ENCODE results near the gene STT3B. TPM values are rescaled to one million over a fixed set of nuclear protein-coding genes. Genes with fewer than 3 reads are reported as not detected.

The STT3B gene
- total RNA-seq, 1 experiment from 2014 or later: 198 TPM

DNA sequence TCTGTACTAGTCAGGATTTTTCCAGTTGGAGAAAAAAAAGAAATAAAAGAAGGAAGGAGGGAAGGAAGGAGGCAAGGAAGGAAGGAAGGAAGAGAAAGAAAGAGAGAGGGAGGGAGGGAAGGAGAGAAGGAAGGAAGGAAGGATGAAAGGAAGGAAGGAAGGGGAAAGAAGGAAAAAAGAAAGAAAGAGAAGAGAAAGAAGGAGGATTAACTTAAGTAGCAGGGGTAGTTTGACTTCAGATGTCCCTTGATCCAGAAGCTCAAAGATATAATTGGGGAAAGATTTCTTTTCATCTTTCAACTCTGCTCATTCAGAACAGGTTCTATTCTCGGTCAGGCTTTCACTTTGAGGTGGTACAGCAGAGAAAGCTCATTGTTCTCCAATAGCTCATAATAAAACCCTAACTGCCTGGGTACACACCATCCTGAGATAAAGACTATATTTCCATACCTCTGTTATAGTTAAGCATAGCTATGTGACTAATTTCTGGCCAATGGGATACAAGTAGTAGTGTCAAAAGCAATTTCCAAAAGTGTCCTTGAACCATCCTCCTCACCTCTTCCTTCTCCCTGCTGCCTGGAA lies 23.5 kb upstream of the STT3B start:
- in situ Hi-C loops (cut with HindIII; ENCODE audit: low pct_unique_long_range_greater_than_20kb, low sequenced_read_pairs): no loop called here
- DNase-seq (ENCODE audit: low read depth, low spot score): no peak

DNA sequence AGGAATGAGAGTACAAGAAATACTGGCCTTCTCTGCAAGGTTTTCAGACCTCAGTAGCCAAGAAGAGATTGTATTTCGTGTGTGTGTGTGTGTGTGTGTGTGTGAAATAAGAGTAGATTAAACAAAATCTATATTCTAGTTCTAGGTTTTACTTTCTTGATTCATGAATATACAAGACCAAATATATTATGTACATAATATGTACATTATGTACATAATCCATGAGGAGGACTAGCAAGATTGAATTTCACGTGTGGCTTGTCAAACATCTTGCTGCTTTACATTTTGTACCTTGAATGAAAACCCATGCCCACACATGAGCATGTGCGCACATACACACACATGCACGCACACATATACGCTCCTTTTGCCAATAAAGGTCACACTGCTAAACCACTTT lies 18.2 kb upstream of the STT3B start:
- no peak for DNase-seq (ENCODE audit: low read depth, low spot score)
- in situ Hi-C loops (cut with HindIII; ENCODE audit: low pct_unique_long_range_greater_than_20kb, low sequenced_read_pairs): no loop called here

DNA sequence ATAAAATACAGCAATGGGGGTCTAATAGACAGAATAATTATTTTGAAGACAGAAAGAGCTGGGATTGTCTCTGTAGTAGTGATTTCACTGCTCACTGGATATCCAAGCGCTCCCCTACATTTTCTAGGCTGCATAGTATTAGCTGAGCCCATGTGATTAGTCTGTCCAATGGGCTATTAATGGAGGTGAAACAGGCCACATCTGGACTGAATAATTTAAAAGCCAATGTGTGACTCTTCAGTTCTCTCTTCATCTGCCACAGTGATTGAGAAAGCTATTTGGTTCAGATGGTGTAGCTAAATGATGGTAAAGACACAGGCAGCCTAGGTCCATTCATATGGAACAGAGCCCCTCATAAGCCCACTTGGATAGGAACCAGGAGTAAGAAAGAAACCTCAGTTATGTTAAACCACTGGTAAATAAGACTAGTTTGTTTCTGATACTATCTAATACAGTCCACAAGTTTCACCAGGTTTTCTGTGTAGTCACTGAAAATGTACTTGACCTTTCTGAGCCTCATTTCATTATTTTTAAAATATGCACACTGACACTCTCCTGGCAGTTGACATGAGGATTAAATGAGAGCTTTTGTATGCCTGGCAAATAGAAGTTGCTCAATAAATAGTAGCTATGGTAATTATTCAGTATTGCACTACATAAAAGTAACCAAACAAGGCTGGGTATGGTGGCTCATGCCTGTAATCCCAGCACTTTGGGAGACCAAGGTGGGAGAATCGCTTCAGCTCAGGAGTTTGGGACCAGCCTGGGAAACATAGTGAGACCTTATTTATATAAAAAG lies 17.0 kb upstream of the STT3B start:
- in situ Hi-C loops (cut with HindIII; ENCODE audit: low pct_unique_long_range_greater_than_20kb, low sequenced_read_pairs): no loop called here
- no peak for DNase-seq (ENCODE audit: low read depth, low spot score)

DNA sequence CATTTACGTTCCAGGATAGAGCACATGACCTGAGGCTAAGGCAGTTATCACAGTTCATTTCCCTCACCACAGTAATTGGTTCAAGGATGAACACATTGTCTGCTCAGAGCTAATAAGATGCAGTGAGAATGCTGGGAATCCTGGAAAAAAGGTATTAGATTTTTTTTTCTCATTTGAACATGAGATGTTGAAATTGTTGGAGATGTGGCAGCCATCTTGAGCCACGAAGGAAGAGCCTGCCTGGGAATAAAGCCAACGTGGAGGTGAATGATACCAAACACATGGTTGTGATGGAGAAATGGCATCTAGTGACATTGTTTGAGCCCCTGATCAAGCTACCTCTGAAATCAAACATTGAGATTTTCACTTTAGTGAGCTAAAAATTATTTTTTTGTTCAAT lies 16.0 kb upstream of the STT3B start:
- DNase-seq (ENCODE audit: low read depth, low spot score): no peak
- in situ Hi-C loops (cut with HindIII; ENCODE audit: low pct_unique_long_range_greater_than_20kb, low sequenced_read_pairs): no loop called here

DNA sequence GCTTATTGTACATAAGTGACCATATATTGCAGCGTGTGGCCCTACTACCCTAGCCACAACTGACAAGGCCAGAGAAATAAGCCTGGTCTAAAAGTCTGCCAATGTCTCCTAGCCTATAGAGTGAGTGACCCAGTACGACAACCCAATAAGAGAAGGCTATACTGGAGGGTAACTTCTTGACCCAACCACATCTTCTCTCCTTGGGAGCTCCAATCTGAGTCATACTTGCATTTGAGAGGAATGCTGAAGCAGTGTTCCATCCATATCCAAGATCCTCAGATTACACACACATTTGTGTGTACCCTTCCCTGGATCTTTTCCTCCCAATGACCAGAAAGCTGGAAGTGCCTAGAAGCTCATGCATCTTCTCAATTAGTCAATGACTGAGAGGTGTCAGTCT lies 11.3 kb upstream of the STT3B start:
- no peak for DNase-seq (ENCODE audit: low read depth, low spot score)
- in situ Hi-C loops (cut with HindIII; ENCODE audit: low pct_unique_long_range_greater_than_20kb, low sequenced_read_pairs): no loop called here

DNA sequence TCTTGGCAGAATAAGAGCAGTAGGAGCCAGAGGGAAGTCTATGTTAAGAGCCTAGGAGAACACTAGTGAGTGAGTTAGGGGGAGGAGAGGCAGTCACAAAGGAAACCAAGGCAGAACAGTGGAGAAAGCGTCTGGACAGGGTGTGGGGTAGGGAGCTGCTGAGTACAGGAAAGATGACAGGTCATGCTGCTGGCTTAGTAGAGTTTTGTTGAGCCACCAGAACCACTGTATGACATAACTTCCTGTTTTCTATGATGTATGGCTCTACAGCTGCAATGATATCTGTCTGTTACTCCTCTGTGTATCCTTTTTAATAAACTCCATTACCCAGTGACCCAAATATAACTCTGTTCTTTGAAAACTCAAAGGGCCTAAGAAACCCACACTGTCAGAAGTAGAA lies 10.6 kb upstream of the STT3B start:
- in situ Hi-C loops (cut with HindIII; ENCODE audit: low pct_unique_long_range_greater_than_20kb, low sequenced_read_pairs): no loop called here
- no peak for DNase-seq (ENCODE audit: low read depth, low spot score)

DNA sequence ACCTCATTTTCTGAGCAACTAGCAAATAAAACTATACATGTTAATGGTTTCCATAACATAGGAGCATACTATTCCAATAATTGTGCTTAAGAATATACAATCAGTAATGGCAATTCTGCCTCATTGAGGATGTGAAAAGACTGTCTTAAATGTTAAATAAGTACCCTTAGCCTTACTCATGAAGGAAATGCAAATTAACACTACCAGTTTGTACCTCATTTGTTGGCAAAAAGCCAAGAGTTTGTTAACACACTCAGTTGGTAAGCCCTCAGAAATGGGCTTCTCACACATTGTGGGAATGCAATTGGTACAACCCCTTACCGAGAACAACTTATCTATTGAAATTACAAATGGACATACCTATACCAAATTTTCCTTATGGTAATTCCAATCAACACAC lies 9.2 kb upstream of the STT3B start:
- no peak for DNase-seq (ENCODE audit: low read depth, low spot score)
- in situ Hi-C loops (cut with HindIII; ENCODE audit: low pct_unique_long_range_greater_than_20kb, low sequenced_read_pairs): no loop called here

DNA sequence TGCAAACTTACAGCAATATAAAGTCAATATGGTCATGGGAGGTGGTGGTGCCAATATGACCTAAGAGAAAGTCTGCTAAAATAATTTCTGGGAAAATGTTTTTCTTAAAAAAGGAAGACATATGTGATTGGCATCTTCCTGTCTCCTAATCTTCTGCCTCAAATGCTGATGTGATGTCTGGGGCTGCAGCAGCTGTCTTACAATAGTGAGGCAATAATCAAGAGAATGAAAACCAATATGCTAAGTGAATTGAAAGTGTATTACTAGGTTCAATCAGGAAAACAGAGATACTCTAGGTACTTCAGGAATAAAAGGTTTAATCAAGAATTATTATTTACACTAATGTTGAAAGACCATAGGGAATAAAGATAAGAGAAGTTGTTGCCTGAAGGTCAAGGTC lies 7.2 kb upstream of the STT3B start:
- in situ Hi-C loops (cut with HindIII; ENCODE audit: low pct_unique_long_range_greater_than_20kb, low sequenced_read_pairs): no loop called here
- DNase-seq (ENCODE audit: low read depth, low spot score): no peak

DNA sequence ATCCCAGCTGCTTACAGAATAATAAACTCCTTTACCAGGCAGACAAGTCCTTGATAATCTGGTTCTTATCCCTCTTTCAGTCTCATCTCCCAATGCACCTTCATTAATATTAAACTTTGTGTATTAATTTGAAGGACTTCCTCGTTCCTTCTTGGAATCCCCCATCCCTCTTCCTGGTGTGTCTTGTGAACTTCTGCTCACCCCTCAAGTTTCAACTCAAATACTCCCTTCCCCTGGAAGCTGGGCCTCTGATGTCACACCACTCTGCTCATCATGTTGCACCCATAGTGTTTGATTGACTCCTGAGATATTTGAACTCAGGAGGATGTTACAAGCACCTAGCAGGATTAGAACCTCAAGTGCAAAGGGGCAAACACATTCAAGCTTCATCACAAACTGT lies 3.3 kb upstream of the STT3B start:
- no peak for DNase-seq (ENCODE audit: low read depth, low spot score)
- in situ Hi-C loops (cut with HindIII; ENCODE audit: low pct_unique_long_range_greater_than_20kb, low sequenced_read_pairs): no loop called here

DNA sequence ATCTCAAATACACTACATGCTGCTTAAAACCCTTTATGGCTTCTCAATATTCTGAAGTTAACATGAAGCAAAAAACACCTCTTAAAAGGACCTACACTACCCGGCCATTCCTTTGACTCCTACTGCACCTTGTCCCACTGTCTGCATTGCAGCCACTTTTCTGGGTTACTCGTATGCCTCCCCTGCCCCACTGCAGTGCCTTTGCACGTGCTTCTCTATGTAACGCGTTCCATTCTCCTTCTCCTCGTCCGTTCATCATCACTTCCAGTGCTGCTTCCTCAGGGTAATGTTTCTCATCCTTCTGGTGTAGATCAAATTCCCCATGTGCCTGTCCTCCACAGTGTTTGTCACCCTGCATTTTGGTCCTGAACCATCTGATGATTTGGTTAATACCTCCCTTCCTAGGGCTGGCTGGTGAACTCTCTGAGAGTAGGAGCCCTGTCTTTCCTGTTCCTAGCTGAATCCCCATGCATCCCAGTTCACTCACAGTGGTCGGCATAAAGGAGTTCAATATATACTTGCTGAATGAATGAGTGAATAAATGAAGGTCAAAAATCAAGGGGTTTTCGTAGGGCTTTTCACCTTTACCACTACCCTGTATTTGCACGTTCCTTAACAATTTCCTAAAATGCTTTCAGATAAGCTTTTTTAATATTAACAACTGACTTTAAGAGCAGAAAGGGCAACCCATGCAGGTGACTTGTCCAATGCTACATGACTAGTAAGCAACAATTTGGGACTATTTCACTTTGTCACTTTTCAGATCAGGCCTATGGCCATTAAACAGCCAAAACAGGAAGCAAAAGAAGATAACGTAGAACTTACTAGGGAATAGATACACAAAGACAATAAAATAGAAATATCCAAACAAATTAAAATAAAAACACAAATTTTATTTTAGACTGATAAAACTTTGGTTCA lies 2.4 kb upstream of the STT3B start:
- in situ Hi-C loops (cut with HindIII; ENCODE audit: low pct_unique_long_range_greater_than_20kb, low sequenced_read_pairs): no loop called here
- no peak for DNase-seq (ENCODE audit: low read depth, low spot score)

DNA sequence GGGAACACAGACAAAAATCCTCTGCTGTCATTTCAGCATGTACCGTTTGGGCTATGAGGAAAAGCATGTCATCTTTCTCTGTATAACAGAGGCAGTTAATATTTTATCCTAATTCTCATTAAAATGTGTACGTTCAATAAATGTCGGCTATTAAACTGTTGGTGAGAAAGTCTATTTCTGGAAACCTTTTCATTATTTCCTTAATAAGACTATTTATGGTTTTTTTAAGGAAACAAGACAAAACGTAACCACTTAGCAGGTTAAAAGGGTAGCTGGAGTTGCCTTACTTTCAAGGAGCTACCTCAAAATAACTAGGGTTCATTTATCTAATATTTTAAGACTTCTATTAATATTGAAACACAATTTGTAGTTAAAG lies 1.8 kb upstream of the STT3B start:
- DNase-seq (ENCODE audit: low read depth, low spot score): no peak
- in situ Hi-C loops (cut with HindIII; ENCODE audit: low pct_unique_long_range_greater_than_20kb, low sequenced_read_pairs): no loop called here

DNA sequence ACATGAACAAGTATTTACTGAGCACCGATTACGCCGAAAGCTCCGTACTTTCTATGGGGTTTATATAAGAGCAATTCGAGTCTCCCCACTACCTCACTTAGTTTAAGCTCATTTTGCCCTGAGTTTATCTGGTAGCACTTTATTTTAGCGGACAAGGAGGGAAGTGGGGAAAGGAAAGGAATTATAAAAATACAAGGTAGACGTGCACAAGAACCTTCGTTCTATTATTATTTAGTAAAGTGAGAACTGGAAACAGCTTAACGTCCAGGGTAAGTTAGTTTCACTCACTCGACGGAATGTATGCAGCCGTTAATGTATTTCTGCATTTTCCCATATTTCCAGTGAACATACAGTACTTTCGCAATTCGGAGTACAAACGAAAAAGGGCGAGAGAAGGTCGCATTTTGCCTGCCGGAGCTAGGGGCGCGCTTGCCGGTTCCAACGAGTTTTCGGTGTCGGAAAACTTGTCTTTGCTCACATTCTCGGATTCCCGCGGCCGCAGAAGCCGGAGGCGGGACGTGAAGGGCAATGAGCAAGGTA lies 1.2 kb upstream of the STT3B start:
- no peak for DNase-seq (ENCODE audit: low read depth, low spot score)
- in situ Hi-C loops (cut with HindIII; ENCODE audit: low pct_unique_long_range_greater_than_20kb, low sequenced_read_pairs): no loop called here

DNA sequence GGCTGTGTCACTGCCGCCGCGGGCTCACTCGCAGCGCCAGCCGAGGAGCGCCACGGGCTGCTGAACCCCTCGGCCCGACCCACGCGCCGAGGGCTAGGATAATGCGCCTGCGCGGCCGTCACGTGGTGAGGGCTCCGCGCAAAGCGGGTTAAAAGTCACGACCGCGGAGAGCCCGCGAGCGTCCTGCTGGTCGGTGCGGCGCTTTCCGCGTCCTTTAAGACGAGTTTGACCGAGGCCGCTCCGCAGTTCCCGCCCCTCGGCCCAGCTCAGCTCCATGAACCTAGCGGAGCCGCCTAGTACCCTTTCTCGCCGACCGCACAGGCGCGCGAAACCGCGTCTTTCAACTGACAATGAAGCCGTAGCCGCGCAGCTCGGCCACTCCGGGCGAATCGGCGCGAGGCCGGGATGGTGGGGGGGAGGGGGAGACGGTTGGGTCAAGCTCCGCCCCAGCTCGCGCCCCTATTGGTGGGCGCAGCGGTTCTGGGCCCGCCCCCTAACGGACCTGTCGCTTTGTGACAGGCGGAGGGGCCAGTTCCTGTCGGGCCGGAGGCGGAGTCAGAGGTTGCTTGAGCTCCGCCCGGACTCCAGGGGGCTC lies 636 bp upstream of the STT3B start:
- in situ Hi-C loops (cut with HindIII; ENCODE audit: low pct_unique_long_range_greater_than_20kb, low sequenced_read_pairs): no loop called here
- peak; percentile 98 for DNase-seq (ENCODE audit: low read depth, low spot score)

DNA sequence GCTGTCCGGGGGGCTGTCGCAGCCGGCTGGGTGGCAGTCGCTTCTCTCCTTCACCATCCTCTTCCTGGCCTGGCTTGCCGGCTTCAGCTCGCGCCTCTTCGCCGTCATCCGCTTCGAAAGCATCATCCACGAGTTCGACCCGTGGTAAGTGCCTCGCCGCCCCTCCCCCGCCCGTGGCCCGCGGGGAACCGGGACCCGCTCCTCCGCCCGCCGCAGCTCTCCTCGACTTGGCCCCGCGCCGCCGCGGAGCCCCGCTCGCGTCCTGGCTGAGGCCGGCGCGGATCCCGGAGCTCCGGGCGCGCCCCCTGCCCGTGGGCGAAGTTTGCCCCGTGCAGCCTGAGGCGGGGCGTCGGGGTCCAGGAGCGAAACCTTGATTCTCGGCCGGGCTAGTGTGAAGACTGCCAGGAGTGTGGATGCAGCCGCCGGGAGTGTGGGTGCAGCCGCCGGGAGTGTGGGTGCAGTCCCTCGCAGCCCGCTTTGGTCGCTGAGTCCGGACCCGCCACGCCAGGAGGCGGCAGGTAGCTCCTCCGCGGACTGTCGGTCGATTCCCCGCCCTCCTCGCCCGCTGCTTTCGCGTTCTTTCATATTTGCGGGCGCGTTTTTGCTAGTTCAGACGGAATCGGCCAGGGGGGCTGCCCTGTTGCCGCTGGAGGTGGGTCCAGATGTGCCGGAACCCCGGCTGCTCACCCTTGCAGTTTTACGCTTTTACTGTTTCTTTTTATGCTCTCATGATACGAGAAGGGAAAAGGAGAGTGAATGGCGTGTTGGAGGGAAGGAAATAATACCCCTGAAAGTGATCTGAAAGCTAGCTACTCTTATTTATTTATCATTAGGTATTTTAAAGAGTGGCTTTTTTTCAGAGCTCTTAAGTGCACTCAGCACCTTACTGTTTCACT lies 692 bp downstream of the STT3B start:
- peak; percentile 45 for DNase-seq (ENCODE audit: low read depth, low spot score)
- in situ Hi-C loops (cut with HindIII; ENCODE audit: low pct_unique_long_range_greater_than_20kb, low sequenced_read_pairs): no loop called here

DNA sequence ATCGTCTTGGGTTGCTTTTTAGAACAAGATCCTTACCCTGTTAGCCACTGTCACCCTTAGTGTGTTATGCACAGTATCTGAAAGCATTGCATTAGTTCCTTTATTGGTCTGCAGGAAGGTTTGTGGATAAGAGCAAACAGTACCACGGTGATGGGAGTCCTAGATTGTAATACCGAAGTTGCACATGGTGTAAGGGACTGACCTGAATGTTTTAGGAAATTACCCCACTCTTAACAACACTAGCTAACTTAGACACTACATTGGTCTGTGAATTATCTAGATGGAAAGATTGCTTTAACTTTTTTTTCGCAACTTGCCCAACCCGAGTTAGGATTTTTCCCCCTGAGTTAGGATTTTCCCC lies 1.3 kb downstream of the STT3B start:
- DNase-seq (ENCODE audit: low read depth, low spot score): peak; percentile 22
- in situ Hi-C loops (cut with HindIII; ENCODE audit: low pct_unique_long_range_greater_than_20kb, low sequenced_read_pairs): no loop called here

DNA sequence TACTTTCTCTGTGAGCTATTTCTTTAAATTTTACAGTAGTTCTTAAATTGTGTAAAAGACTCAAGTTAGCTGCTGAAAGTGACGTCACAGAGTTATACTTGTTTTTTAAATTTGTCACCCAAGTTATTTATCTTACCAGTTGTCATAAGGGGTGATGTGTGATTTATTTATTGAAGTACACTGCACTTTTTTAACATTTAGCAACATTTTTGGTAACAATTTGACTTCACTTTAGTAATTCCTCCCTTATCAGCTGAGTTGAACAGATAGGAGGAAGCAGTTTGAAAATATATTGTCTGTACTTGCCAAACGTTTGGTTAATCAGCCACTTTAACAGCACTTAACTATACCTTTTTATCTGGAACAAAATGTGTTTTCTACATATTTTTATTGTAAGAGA lies 3.8 kb downstream of the STT3B start:
- no peak for DNase-seq (ENCODE audit: low read depth, low spot score)
- in situ Hi-C loops (cut with HindIII; ENCODE audit: low pct_unique_long_range_greater_than_20kb, low sequenced_read_pairs): no loop called here

DNA sequence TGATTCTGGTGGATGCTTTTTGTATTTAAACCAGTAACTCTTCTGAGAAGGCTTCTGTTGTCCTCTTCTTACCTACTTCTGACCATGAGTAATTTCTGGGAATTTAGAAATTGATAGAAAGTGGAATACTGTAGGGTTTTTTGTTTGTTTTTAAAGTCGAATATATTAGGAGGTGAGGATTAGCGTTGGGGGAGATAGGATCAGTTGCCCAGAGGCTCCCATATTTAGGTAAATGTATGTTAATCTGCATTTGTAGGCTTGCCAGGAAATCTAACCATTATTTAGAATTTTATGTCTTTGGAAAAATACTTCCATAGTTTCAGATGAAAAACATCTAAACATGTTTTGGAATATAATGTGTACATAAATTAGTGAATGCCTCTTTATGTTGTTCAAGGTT lies 6.1 kb downstream of the STT3B start:
- in situ Hi-C loops (cut with HindIII; ENCODE audit: low pct_unique_long_range_greater_than_20kb, low sequenced_read_pairs): no loop called here
- DNase-seq (ENCODE audit: low read depth, low spot score): no peak

All from SK-MEL-5 (cell line).